Gastrocnemius medialis (tissue), 4 donors: ENCODE measurements around the gene SMAD3.

Experiments
- POLR2A ChIP-seq, 2 donors: fragments of 450-650 bp; IDR thresholded peaks; one replicate each; pipeline ENCODE4 v1.6.1; 2017; ENCODE audit warnings: antibody characterized with exemption in 2 of 2, mild to moderate bottlenecking in 2 of 2, moderate library complexity in 2 of 2
- TF ChIP-seq, protein P1 (sequence below), 5 experiments: fragments of 450-650 bp in 3 of 5; fragments of 200-600 bp in 2 of 5; sonication (generic) in 2 of 5; IDR thresholded peaks in 4 of 5; conservative IDR thresholded peaks in 1 of 5; 1 replicate in 4 of 5; 2 replicates in 1 of 5; pipeline ENCODE4 v1.5.1; 2016 to 2019; ENCODE audit warnings: antibody characterized with exemption in 5 of 5, mild to moderate bottlenecking in 3 of 5, moderate library complexity in 3 of 5

DNA sequence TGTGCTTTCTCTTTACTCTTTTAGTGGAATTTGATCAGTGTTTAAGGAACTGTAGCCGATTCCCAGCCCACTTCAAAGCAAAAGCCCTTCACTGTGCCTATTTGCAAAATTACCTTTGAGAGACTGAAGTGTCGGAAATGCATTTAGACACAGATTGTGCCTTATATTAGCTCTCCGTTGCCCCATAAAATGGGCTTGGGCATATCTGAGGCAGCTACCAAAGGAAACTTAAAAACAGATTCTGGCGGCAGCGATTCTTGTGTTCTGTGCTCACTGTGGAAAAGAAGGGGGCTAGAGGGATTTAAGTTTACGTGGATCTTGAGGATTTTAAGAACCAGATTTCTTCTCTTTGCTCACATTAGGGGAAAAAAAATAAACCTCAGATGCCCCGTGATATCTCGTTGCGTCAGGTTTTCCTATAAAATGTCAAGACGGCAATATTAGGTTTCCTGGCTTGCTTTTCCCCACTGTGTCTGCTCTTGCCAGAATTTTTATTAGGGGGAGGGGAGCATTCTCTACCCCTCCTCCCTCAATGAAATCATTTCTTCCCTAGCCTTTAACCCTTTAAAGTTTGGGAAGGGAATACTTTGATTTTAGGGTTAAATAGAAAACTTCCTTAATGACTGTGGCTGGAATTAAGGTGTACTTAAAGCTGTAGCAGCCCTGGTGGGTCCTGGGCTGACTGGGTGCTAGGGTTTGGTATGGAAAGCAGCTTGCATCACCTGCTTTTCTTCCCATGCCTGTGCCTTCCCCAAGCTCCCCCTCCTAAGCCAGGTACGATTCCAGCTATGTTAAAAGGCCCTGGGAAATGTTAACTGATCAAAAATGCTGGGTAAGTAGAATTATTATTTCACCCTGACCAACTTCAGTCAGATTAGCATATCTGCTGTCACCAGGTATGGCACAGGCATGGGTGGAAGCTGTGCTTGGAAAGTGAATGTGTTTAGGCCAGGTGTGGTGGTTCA, 73.8 kb downstream of the SMAD3 start:
- TF ChIP-seq, protein P1, sequence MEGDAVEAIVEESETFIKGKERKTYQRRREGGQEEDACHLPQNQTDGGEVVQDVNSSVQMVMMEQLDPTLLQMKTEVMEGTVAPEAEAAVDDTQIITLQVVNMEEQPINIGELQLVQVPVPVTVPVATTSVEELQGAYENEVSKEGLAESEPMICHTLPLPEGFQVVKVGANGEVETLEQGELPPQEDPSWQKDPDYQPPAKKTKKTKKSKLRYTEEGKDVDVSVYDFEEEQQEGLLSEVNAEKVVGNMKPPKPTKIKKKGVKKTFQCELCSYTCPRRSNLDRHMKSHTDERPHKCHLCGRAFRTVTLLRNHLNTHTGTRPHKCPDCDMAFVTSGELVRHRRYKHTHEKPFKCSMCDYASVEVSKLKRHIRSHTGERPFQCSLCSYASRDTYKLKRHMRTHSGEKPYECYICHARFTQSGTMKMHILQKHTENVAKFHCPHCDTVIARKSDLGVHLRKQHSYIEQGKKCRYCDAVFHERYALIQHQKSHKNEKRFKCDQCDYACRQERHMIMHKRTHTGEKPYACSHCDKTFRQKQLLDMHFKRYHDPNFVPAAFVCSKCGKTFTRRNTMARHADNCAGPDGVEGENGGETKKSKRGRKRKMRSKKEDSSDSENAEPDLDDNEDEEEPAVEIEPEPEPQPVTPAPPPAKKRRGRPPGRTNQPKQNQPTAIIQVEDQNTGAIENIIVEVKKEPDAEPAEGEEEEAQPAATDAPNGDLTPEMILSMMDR (IDR thresholded peaks at IDR 0.05 in 4 of 5, conservative IDR thresholded peaks at IDR 0.05 in 1 of 5), result no peak
- no peak for TF ChIP-seq POLR2A (IDR thresholded peaks at IDR 0.05)
